HG03175 (cell line): Measurements from ENCODE around the gene MYLIP.

Experiments used
- ATAC-seq: cut with Tn5 transposase; IDR thresholded peaks from one replicate; pipeline ENCODE4 v1.9.1; 2021; ENCODE audit warnings: mild to moderate bottlenecking, moderate library complexity; ENCODE audit not compliant: unreplicated experiment

MYLIP gene

GRCh38 chr6:16128759-16129622 lies at the start of gene MYLIP:
MYLIP (plus strand) TSS chr6:16129086; CDS start chr6:16129323, 237 bp downstream.
- ATAC-seq: peak; percentile 74

GRCh38 chr6:16079354-16079753 lies 49.5 kb upstream of the MYLIP start:
- ATAC-seq: no peak

GRCh38 chr6:16080204-16080603 lies 48.7 kb upstream of the MYLIP start:
- ATAC-seq: no peak

- no peak for ATAC-seq
Observed at GRCh38 chr6:16081326-16081725, 47.6 kb upstream of the MYLIP start.

DNA sequence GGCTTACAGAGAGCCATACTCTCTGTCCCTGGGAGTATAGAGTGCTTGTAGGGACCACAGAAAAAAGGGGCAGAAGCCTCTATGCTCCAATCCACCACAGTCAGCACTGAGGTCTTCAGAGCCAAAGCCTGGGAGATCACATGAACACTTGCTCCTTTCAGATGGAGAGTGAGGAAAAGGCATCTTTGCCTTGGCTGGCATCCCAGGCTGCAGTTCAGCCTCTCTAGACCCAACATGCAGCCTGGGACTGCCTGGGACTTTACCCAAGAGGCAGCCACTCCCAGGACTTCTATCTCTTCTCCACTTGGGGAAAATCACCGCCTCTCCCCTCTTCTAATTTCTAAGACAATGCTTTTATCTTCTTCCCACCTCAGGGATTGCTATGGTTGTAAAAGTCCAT lies 46.5 kb upstream of the MYLIP start:
- ATAC-seq: no peak

DNA sequence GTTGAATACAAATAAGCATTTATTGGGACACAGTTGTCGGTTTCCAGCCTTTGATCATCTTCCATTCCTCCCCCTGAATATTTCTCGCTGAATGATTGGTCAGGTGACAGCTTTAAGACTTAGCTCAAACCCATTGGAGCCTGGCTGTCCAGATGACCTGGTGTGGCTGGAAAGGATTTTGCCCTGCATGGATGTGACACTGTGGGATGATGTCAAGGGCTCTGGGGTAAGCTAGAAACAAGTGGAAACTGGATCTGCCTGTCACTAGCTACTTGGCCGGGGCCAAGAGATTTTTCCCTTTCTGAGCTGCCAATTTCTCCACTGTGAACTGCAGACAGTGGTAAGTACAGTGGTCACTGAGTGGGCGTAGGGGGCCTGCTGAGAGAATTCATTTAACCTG lies 41.9 kb upstream of the MYLIP start:
- ATAC-seq: no peak

GRCh38 chr6:16087386-16087785 lies 41.5 kb upstream of the MYLIP start:
- ATAC-seq: no peak

DNA sequence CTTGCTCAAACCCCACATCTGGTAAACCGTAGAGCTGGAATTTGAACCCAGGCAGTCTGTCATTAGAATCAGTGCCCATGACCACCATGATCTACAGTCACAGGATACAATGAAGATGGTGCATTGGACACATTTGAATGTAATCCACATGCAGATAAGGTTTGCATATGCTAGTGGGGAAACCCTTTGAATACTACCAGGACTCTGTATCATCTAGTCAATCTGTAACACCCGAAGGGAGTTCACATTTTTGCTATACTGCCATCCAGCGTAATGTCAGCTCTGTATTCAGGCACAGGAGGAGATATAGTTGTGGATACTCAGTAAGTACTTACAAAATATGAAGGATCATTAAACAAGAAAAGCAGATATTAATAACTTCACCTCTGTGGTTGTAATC lies 40.5 kb upstream of the MYLIP start:
- no peak for ATAC-seq

DNA sequence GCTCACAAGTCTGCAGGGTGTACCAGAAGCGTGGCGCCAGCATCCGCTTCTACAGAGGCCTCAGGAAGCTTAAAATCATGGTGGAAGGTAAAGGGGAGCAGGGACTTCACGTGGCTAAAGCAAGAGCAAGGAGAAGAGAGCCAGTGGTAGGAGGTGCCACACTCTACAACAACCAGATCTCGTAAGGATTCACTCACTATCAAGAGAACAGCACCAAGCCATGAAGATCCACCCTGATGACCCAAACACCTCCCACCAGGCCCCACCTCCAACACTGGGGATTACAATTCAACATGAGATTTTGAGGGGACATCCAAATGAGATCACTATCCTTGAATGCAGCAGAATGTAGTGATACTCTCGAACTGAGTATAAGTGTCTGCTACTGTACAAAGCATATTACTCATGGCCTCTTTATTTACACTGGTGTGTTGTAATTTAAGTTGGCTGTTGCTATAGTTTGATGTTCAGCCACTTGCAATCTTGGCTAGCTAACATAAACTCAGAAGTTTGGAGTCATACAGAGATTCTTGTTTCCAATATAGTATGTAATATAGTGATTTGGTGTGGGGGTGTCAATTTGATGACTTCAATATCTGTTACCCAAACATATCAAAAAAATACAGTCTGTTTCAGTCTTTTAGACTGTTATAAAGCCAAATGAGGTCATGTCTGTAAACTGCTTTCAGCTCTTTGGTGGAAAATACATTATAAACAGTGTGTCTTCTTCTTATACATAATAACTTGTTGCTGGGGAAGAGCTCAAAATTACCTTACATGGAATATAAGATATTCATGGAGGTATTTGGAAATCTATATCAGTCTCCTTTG lies 39.4 kb upstream of the MYLIP start:
- no peak for ATAC-seq

GRCh38 chr6:16090452-16090851 lies 38.4 kb upstream of the MYLIP start:
- no peak for ATAC-seq

GRCh38 chr6:16090920-16091319 lies 38.0 kb upstream of the MYLIP start:
- no peak for ATAC-seq

DNA sequence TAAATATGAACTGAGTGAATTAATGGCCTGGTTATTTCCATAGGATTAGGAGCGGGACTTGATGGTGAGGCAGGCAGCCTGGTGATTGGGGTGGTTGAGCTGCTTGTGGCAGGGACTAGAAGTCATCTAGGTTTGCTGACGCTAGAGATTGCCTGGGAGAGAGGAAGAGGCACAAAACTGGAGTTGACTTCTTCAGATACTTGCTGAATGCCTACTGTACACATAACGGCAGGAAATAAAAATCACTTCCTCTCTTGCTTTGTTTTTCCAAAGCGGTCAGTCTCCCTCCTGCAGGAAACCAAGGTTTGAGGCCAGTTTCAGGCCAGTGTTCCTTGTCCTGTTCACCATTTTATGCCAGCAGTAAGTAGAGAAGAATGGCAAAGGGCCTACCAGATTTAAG lies 36.7 kb upstream of the MYLIP start:
- ATAC-seq: no peak

- ATAC-seq: no peak
Observed at GRCh38 chr6:16092990-16093389, 35.9 kb upstream of the MYLIP start.

DNA sequence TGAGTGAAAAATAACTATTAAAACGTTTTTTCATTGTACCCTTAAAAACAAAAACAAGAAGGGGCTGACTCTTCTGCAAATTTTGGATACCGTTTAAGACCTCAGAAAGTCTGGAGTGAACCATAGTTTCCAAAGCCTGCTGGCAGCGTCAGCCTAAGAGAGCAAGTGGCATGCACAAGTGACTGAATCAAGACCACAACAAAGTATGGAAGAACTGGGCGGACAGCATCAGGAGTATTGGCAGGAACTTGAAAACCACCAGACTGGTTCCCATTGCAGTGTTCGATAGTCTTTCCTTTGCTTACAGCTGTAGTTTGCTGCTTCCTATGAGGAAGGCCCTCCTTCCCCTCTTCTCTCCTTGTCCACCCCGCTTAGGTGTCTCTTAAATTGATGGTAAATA lies 33.7 kb upstream of the MYLIP start:
- ATAC-seq: no peak

DNA sequence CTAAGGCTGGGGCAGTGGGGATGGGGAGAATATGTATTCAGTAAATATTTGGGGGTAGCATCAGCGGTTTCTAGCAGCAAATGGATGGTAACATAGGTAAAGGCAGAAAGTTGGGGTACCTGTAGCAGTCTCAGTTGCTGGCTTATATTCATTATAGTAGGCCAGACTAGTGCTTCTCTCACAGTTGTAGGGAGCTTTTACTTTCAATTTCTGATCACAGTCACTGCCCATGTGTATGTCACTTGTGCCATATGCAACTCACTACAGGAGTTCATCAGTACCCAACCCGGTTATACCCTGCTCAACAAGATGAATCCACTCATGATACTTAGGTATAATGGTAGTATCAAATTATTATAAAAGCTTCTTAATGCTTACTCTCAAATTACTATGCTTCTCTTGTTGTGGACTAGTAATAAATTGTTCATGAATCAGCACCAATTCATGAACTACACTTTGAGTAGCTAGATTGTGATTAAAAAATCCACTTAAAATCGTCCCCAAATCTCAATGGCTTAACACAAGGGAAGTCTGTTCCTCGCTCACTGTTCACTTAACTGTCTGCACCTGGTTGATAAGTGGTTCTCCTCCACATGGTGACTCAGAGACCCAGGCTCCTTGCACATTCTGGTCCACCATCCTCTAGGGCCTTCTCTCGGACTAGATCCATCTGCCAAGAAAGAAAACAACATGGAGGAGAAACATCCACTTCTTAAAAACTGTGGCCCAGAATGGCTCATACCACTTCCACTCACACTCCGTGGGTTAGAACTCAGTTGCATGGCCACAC lies 31.3 kb upstream of the MYLIP start:
- ATAC-seq: peak; percentile 87

DNA sequence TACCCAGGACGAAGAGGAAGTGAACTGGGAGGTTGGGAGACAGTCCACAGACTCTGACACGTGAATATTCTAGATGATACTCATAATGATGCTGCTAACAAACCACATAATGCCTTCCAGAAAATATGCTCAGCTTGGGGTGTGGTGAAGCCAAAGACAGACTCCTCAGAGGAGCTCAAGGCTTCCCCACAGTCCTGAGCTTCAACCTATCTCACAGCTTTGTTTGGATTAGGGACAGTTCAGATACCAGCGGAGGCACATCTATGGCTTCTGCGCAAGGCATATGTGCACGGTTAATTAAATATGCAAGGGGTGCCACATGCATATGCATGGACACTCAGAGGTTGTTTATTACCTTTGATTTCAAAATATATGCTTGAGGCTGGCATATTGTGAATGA lies 30.7 kb upstream of the MYLIP start:
- ATAC-seq: no peak

GRCh38 chr6:16102208-16102607 lies 26.7 kb upstream of the MYLIP start:
- no peak for ATAC-seq

- ATAC-seq: no peak
Observed at GRCh38 chr6:16103722-16104121, 25.2 kb upstream of the MYLIP start.

GRCh38 chr6:16104624-16105433 lies 24.1 kb upstream of the MYLIP start:
- ATAC-seq: no peak

- no peak for ATAC-seq
Observed at GRCh38 chr6:16105854-16106253, 23.0 kb upstream of the MYLIP start.
